PC-9 (cell line): Measurements from ENCODE around the gene IMPDH2. TPM values are rescaled to one million over a fixed set of nuclear protein-coding genes. Genes with fewer than 3 reads are reported as not detected.

ENCODE experiments used
- BruUV-seq: library from RNA; stranded (reverse); fragments of 400-500 nt; replicated peaks from 2 replicates; lab custom pipeline; 2021; lab: Mats Ljungman, UMichigan
- CTCF ChIA-PET: fragments of 300-600 bp; sonication (Branson Sonifier 250); formaldehyde crosslinking; loops from one replicate; lab custom pipeline; 2022; ENCODE audit warnings: antibody characterized with exemption; lab: Charles Lee
- POLR2A ChIA-PET: fragments of 300-600 bp; sonication (Branson Sonifier 250); formaldehyde crosslinking; loops from one replicate; lab custom pipeline; 2022; ENCODE audit warnings: antibody characterized with exemption; ENCODE audit not compliant: unreplicated experiment; lab: Charles Lee
- DNase-seq, 2 experiments: peaks; one replicate each; pipeline versions ENCODE4 v3.0.0 to v3.0.0-alpha.2; 2015 to 2022; ENCODE audit warnings: mixed read lengths in 1 of 2
- H2AFZ ChIP-seq: fragments of 200-600 bp; sonication (generic); 2 replicates; pipeline ENCODE4 v1.8.1; 2017; ENCODE audit warnings: antibody characterized with exemption
- H3F3A ChIP-seq: fragments of 200-600 bp; sonication (generic); 2 replicates; pipeline ENCODE4 v1.8.1; 2017; ENCODE audit warnings: antibody characterized with exemption, mild to moderate bottlenecking, low read depth; ENCODE audit not compliant: insufficient read depth
- H3K27ac ChIP-seq: fragments of 200-600 bp; sonication (generic); 2 replicates; pipeline ENCODE4 v1.6.1; 2016; ENCODE audit warnings: mixed run types
- H3K27me3 ChIP-seq: fragments of 200-600 bp; sonication (generic); 2 replicates; pipeline ENCODE4 v1.6.1; 2016; ENCODE audit warnings: low read depth, mixed run types; ENCODE audit not compliant: insufficient read depth
- H3K36me3 ChIP-seq: fragments of 200-600 bp; sonication (generic); 2 replicates; pipeline ENCODE4 v1.6.1; 2016; ENCODE audit warnings: low read depth, mixed run types
- H3K4me1 ChIP-seq: fragments of 200-600 bp; sonication (generic); replicated peaks from 2 replicates; pipeline ENCODE4 v1.6.1; 2016; ENCODE audit warnings: mixed run types; ENCODE audit not compliant: insufficient read depth
- H3K4me2 ChIP-seq: fragments of 200-600 bp; sonication (generic); 2 replicates; pipeline ENCODE4 v1.6.1; 2017; ENCODE audit warnings: mixed run types
- H3K4me3 ChIP-seq: fragments of 200-600 bp; sonication (generic); 2 replicates; pipeline ENCODE4 v1.6.1; 2016; ENCODE audit warnings: mixed run types
- H3K79me2 ChIP-seq: fragments of 200-600 bp; sonication (generic); 2 replicates; pipeline ENCODE4 v1.6.1; 2017; ENCODE audit warnings: low read depth, mixed run types
- H3K9me2 ChIP-seq: fragments of 200-600 bp; sonication (generic); 2 replicates; pipeline ENCODE4 v1.8.1; 2017; ENCODE audit warnings: mild to moderate bottlenecking; ENCODE audit not compliant: insufficient read depth
- H3K9me3 ChIP-seq: fragments of 200-600 bp; sonication (generic); 2 replicates; pipeline ENCODE4 v1.8.1; 2016; ENCODE audit warnings: low read depth; ENCODE audit not compliant: insufficient read depth
- H4K20me1 ChIP-seq: fragments of 200-600 bp; sonication (generic); 2 replicates; pipeline ENCODE4 v1.8.1; 2017; ENCODE audit not compliant: insufficient read depth
- CTCF ChIP-seq: fragments of 200-600 bp; sonication (generic); conservative IDR thresholded peaks from 2 replicates; pipeline ENCODE4 v1.6.1; 2017; ENCODE audit warnings: mixed run types, antibody characterized with exemption, mild to moderate bottlenecking, moderate library complexity
- EZH2 ChIP-seq: fragments of 200-600 bp; sonication (generic); IDR thresholded peaks from 2 replicates; pipeline ENCODE4 v1.8.0; 2017; ENCODE audit warnings: antibody characterized with exemption, low read depth
- intact Hi-C: fragments of 100-400 bp; cut with micrococcal nuclease; formaldehyde crosslinking; loops from one replicate; pipeline ENCODE4 v1.10.0; 2022; ENCODE audit not compliant: unreplicated experiment
- total RNA-seq: library from RNA; stranded (reverse); gene quantifications from 2 replicates; pipeline ENCODE4 v1.2.3, GENCODE V29; 2021

Gene IMPDH2
- total RNA-seq, 1 experiment from 2014 or later, result 190 TPM

GRCh38 chr3:49058011-49058410, 28.8 kb upstream of the IMPDH2 start:
- Histone ChIP-seq H3K4me1 (no peaks in the 10 kb centered on the region; the same call in 1 of the 2 replicates), H3K27me3 (no peaks in the 10 kb centered on the region), H3K4me2 (no peak overlapping the region), H3K4me3 (no peak overlapping the region), H3F3A (0 out of 2 replicates have a peak, but pooled peaks cover 4% of the 10 kb centered on the region), H3K27ac (no peak overlapping the region), H3K9me3 (no peaks in the 10 kb centered on the region), H3K9me2 (no peaks in the 10 kb centered on the region), H3K36me3 (no peaks in the 10 kb centered on the region), H2AFZ (no peak overlapping the region), H4K20me1 (0 out of 2 replicates have a peak, but pooled peaks cover 8% of the 10 kb centered on the region), H3K79me2 (peaks cover 7% of the 10 kb centered on the region; the same call in 1 of the 2 replicates)
- intact Hi-C loops, result no loop called here
- POLR2A ChIA-PET, result no interaction called here
- TF ChIP-seq CTCF (no peak), EZH2 (no peak)
- no peak for DNase-seq
- CTCF ChIA-PET, result interaction anchor here (0.7 kb wide), 1 partner anchor 37 kb away, joined by 3 read pairs; no protein-coding TSS in a partner anchor
- BruUV-seq, result no TSS peak

- no peaks in the 10 kb centered on the region for H3K36me3 ChIP-seq
- DNase-seq, result no peak
- intact Hi-C loops, result no loop called here
- no peaks in the 10 kb centered on the region for H3K9me2 ChIP-seq
- peaks cover 7% of the 10 kb centered on the region; the same call in 1 of the 2 replicates for H3K79me2 ChIP-seq
- no peak overlapping the region for H3K4me3 ChIP-seq
- 0 out of 2 replicates have a peak, but pooled peaks cover 8% of the 10 kb centered on the region for H4K20me1 ChIP-seq
- POLR2A ChIA-PET, result no interaction called here
- no TSS peak for BruUV-seq
- TF ChIP-seq CTCF, result no peak
- no peak overlapping the region for H2AFZ ChIP-seq
- no peaks in the 10 kb centered on the region for H3K27me3 ChIP-seq
- no peak overlapping the region for H3K4me2 ChIP-seq
- H3K27ac ChIP-seq, result no peak overlapping the region
- CTCF ChIA-PET, result no interaction called here
- H3K9me3 ChIP-seq, result no peaks in the 10 kb centered on the region
- H3F3A ChIP-seq, result 0 out of 2 replicates have a peak, but pooled peaks cover 4% of the 10 kb centered on the region
- no peaks in the 10 kb centered on the region; the same call in 1 of the 2 replicates for H3K4me1 ChIP-seq
These were observed 28.1 kb upstream of the IMPDH2 start for GRCh38 chr3:49057268-49057667.

GRCh38 chr3:49054344-49054862, 25.2 kb upstream of the IMPDH2 start:
- H3K4me1 ChIP-seq, result no peaks in the 10 kb centered on the region; the same call in 1 of the 2 replicates
- H3K9me3 ChIP-seq, result no peaks in the 10 kb centered on the region
- intact Hi-C loops, result no loop called here
- H3K4me2 ChIP-seq, result no peak overlapping the region
- no peaks in the 10 kb centered on the region for H3K36me3 ChIP-seq
- POLR2A ChIA-PET, result no interaction called here
- TF ChIP-seq EZH2, result no peak
- TF ChIP-seq CTCF, result no peak
- H4K20me1 ChIP-seq, result no peaks in the 10 kb centered on the region
- H3K9me2 ChIP-seq, result no peaks in the 10 kb centered on the region
- no peak overlapping the region for H3K4me3 ChIP-seq
- no peaks in the 10 kb centered on the region for H3K27me3 ChIP-seq
- BruUV-seq, result TSS peak; percentile 5
- CTCF ChIA-PET, result no interaction called here
- no peak overlapping the region for H2AFZ ChIP-seq
- H3K27ac ChIP-seq, result no peak overlapping the region
- H3K79me2 ChIP-seq, result peaks cover 3% of the 10 kb centered on the region; the same call in 1 of the 2 replicates
- 0 out of 2 replicates have a peak, but pooled peaks cover 4% of the 10 kb centered on the region for H3F3A ChIP-seq
- DNase-seq, result no peak
